Trophoblast cell (in vitro differentiated cells and primary cell): ENCODE data around the gene NCBP1.

Source experiments
- DNase-seq, 2 donors: peaks; one replicate each; pipeline ENCODE4 v3.0.0-alpha.2; 2016
- H2AFZ ChIP-seq: 2 replicates; pipeline ENCODE4 v1.6.1; 2013; ENCODE audit warnings: low read length, moderate library complexity, mild to moderate bottlenecking; ENCODE audit not compliant: insufficient read depth, poor library complexity
- H2AK5ac ChIP-seq: 2 replicates; pipeline ENCODE4 v1.6.1; 2013; ENCODE audit warnings: mild to moderate bottlenecking, low read length
- H2BK120ac ChIP-seq: 2 replicates; pipeline ENCODE4 v1.6.1; 2013; ENCODE audit warnings: low read length, mild to moderate bottlenecking, moderate library complexity; ENCODE audit not compliant: insufficient read depth, poor library complexity
- H2BK12ac ChIP-seq: 2 replicates; pipeline ENCODE4 v1.6.1; 2013; ENCODE audit warnings: mild to moderate bottlenecking, low read length, moderate library complexity
- H2BK5ac ChIP-seq: 2 replicates; pipeline ENCODE4 v1.6.1; 2013; ENCODE audit warnings: low read length, low read depth, moderate library complexity, mild to moderate bottlenecking; ENCODE audit not compliant: poor library complexity
- H3K14ac ChIP-seq: 2 replicates; pipeline ENCODE4 v1.6.1; 2013; ENCODE audit warnings: mild to moderate bottlenecking, low read length
- H3K18ac ChIP-seq: 2 replicates; pipeline ENCODE4 v1.6.1; 2013; ENCODE audit warnings: mild to moderate bottlenecking, low read length
- H3K23ac ChIP-seq: 2 replicates; pipeline ENCODE4 v1.6.1; 2013; ENCODE audit warnings: low read length
- H3K27ac ChIP-seq: 2 replicates; pipeline ENCODE4 v1.5.1; 2013; ENCODE audit warnings: low read depth, mild to moderate bottlenecking, inconsistent platforms, low read length, moderate library complexity
- H3K27me3 ChIP-seq: 2 replicates; pipeline ENCODE4 v1.6.1; 2013; ENCODE audit warnings: inconsistent platforms, mild to moderate bottlenecking, low read length, moderate library complexity; ENCODE audit not compliant: insufficient read depth
- H3K36me3 ChIP-seq, 2 experiments: 1 replicate in 1 of 2; 2 replicates in 1 of 2; pipeline ENCODE4 v1.6.1; 2013; ENCODE audit warnings: low read length in 2 of 2, mild to moderate bottlenecking in 2 of 2, moderate library complexity in 1 of 2; ENCODE audit not compliant: insufficient read depth in 2 of 2, control insufficient read depth in 1 of 2
- H3K4ac ChIP-seq: 2 replicates; pipeline ENCODE4 v1.6.1; 2013; ENCODE audit warnings: low read depth, mild to moderate bottlenecking, low read length, moderate library complexity
- H3K4me1 ChIP-seq, 2 experiments: 1 replicate in 1 of 2; 2 replicates in 1 of 2; pipeline ENCODE4 v1.6.1; 2013; ENCODE audit warnings: low read length in 2 of 2, mild to moderate bottlenecking in 2 of 2, moderate library complexity in 1 of 2; ENCODE audit not compliant: insufficient read depth in 2 of 2, control insufficient read depth in 1 of 2
- H3K4me2 ChIP-seq: 2 replicates; pipeline ENCODE4 v1.6.1; 2013; ENCODE audit warnings: inconsistent platforms, mild to moderate bottlenecking, low read length, moderate library complexity
- H3K4me3 ChIP-seq: 2 replicates; pipeline ENCODE4 v1.5.1; 2013; ENCODE audit warnings: mild to moderate bottlenecking, low read depth, low read length, inconsistent platforms
- H3K79me1 ChIP-seq: one replicate; pipeline ENCODE4 v1.6.1; 2013; ENCODE audit warnings: low read length
- H3K79me2 ChIP-seq: 2 replicates; pipeline ENCODE4 v1.6.1; 2013; ENCODE audit warnings: low read length, mild to moderate bottlenecking; ENCODE audit not compliant: control insufficient read depth, insufficient read depth, poor library complexity
- H3K9ac ChIP-seq: 2 replicates; pipeline ENCODE4 v1.6.1; 2013; ENCODE audit warnings: mild to moderate bottlenecking, low read length
- H3K9me3 ChIP-seq: 2 replicates; pipeline ENCODE4 v1.6.1; 2013; ENCODE audit warnings: low read depth, mild to moderate bottlenecking, control low read depth, inconsistent platforms, low read length; ENCODE audit not compliant: insufficient read depth
- H4K12ac ChIP-seq: 2 replicates; pipeline ENCODE4 v1.6.1; 2013; ENCODE audit warnings: low read depth, mild to moderate bottlenecking, low read length, moderate library complexity
- H4K8ac ChIP-seq: 2 replicates; pipeline ENCODE4 v1.6.1; 2013; ENCODE audit warnings: low read depth, mild to moderate bottlenecking, low read length, moderate library complexity
- H4K91ac ChIP-seq: one replicate; pipeline ENCODE4 v1.6.1; 2013; ENCODE audit warnings: low read depth, mild to moderate bottlenecking, low read length, moderate library complexity
- WGBS: extraction: QIAGEN DNeasy Blood & Tissue Kit; methylation state at CpG from one replicate; pipeline ENCODE4 v1.1.7; 2013; ENCODE audit warnings: missing lambda C conversion rate; ENCODE audit not compliant: insufficient read length, insufficient coverage; ENCODE audit errors: extremely low coverage; 5-methylcytosine and 5-hydroxymethylcytosine counted together

The NCBP1 gene

DNA sequence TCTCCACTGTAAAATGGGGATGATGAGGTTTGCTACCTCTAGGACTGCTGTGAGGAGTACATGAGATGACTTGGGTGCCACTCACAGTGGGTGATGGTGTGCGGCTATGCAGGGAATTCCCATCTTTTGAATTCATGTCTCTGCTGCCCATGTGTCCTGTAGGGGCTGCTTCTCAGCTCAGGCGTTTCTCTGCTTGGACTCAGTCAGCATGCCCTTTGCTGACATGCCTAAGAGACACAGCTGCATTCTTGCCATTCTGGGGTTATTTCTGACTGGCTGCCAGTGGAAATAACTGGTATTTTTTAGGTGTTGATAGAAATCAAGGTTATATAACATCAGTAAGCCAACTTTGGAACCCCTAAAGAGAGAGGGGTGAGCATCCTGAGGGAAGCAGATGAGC lies 87.8 kb downstream of the NCBP1 start:
- DNase-seq = no peak
- Histone ChIP-seq H3K79me1 (no peaks in the 10 kb centered on the region), H3K14ac (no peak overlapping the region), H3K18ac (no peak overlapping the region), H3K27me3 (no peaks in the 10 kb centered on the region), H3K9ac (no peak overlapping the region), H2BK120ac (no peak overlapping the region), H3K23ac (no peak overlapping the region), H3K79me2 (no peaks in the 10 kb centered on the region), H4K8ac (no peak overlapping the region), H3K4me1 (no peaks in the 10 kb centered on the region), H4K91ac (no peak overlapping the region), H3K36me3 (no peaks in the 10 kb centered on the region), H2AK5ac (no peak overlapping the region), H2AFZ (no peak overlapping the region), H4K12ac (no peak overlapping the region), H2BK5ac (no peak overlapping the region), H3K4ac (no peak overlapping the region), H3K9me3 (peaks cover 1% of the 10 kb centered on the region), H3K4me3 (no peak overlapping the region), H2BK12ac (no peak overlapping the region), H3K27ac (no peak overlapping the region), H3K4me2 (no peak overlapping the region)
- no CpG with 5 or more reads among the region's 2 CpGs for WGBS

DNA sequence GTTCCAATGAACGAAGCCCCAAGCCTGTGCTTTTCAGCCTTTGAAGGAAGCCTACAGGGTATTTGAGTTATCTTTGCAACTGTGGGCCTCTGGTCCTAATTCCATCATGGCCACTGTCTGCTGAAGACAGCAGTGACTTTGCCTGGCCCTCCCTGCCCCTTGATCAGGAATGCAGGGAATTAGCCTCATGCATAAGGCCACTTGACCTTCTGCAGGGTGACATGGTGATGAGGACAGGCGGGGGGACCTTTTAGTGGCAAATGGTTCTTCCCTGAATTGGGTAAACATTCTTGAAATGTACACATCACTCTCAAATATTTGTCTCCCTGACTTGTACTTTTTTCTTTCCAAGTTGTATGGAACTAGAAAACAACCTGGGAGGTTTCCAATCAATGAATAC lies 88.7 kb downstream of the NCBP1 start:
- Histone ChIP-seq H2AFZ (no peak overlapping the region), H2BK120ac (no peak overlapping the region), H3K4ac (no peak overlapping the region), H4K8ac (no peak overlapping the region), H2BK12ac (no peak overlapping the region), H3K79me1 (no peaks in the 10 kb centered on the region), H3K4me2 (no peak overlapping the region), H3K9me3 (peaks cover 1% of the 10 kb centered on the region), H3K27ac (no peak overlapping the region), H2AK5ac (no peak overlapping the region), H2BK5ac (no peak overlapping the region), H3K23ac (no peak overlapping the region), H3K79me2 (no peaks in the 10 kb centered on the region), H3K18ac (no peak overlapping the region), H3K9ac (peak overlapping the region; percentile 4), H4K91ac (no peak overlapping the region), H3K27me3 (no peaks in the 10 kb centered on the region), H3K14ac (no peak overlapping the region), H3K36me3 (no peaks in the 10 kb centered on the region), H3K4me3 (no peak overlapping the region), H3K4me1 (no peaks in the 10 kb centered on the region), H4K12ac (no peak overlapping the region)
- no CpG with 5 or more reads among the region's 2 CpGs for WGBS
- no peak for DNase-seq
